ENCODE measurements around the gene USH1C. TPM values are rescaled to one million over a fixed set of nuclear protein-coding genes. Genes with fewer than 3 reads are reported as not detected.

USH1C gene
- total RNA-seq, 1 experiment from 2014 or later = 101 TPM

- Mint-ChIP-seq H3K4me3 (ENCODE audit: unreplicated experiment) (no peak overlapping the region), H3K27me3 (ENCODE audit: insufficient read depth, unreplicated experiment) (no peaks in the 10 kb centered on the region), H3K4me1 (ENCODE audit: low read depth, unreplicated experiment) (no peaks in the 10 kb centered on the region), H3K27ac (ENCODE audit: unreplicated experiment) (no peak overlapping the region), H3K36me3 (ENCODE audit: insufficient read depth, unreplicated experiment) (peaks cover 58% of the 10 kb centered on the region), H3K9me3 (ENCODE audit: unreplicated experiment) (no peaks in the 10 kb centered on the region)
- no peak overlapping the region for H3K4me3 ChIP-seq (ENCODE audit: low read depth, low read length)
- CTCF ChIA-PET = interaction anchor here (0.8 to 1.3 kb wide), 2 partner anchors 15 to 133 kb away, joined by 3 read pairs; no protein-coding TSS in a partner anchor
- no peaks in the 10 kb centered on the region for H3K4me1 ChIP-seq
- POLR2A ChIA-PET = no interaction called here
- peaks cover 19% of the 10 kb centered on the region for H3K36me3 ChIP-seq (ENCODE audit: control insufficient read depth, insufficient read depth, low read length)
- DNase-seq = no peak
- H3K27me3 ChIP-seq (replicated peaks; ENCODE audit: control insufficient read depth, insufficient read depth, low read length) = no peaks in the 10 kb centered on the region
- TF ChIP-seq CTCF (IDR thresholded peaks at IDR 0.05; ENCODE audit: insufficient read depth in 1 of 2, low read depth in 1 of 2, low read length in 1 of 2, severe bottlenecking in 1 of 2, unreplicated experiment in 1 of 2) = no peak
- BruUV-seq (replicated peaks) = no TSS peak
- no peaks in the 10 kb centered on the region for H3K9me3 ChIP-seq
- intact Hi-C loops (cut with micrococcal nuclease; ENCODE audit: unreplicated experiment) = no loop called here
These were observed 27.6 kb downstream of the USH1C start for GRCh38 chr11:17516551-17517150.

GRCh38 chr11:17515443-17516176, 28.6 kb downstream of the USH1C start:
- no TSS peak for BruUV-seq (replicated peaks)
- peaks cover 19% of the 10 kb centered on the region for H3K36me3 ChIP-seq (ENCODE audit: control insufficient read depth, insufficient read depth, low read length)

GRCh38 chr11:17514476-17514875, 29.7 kb downstream of the USH1C start:
- POLR2A ChIA-PET = interaction anchor here (0.6 kb wide), 1 partner anchor 21 kb away, joined by 4 read pairs; no protein-coding TSS in a partner anchor
- H3K9me3 Mint-ChIP-seq (ENCODE audit: unreplicated experiment) = no peaks in the 10 kb centered on the region

More at GRCh38 chr11:17515443-17516176, 28.6 kb downstream of the USH1C start:
- no peak overlapping the region for H3K4me3 Mint-ChIP-seq (ENCODE audit: unreplicated experiment)
- H3K9me3 Mint-ChIP-seq (ENCODE audit: unreplicated experiment) = no peaks in the 10 kb centered on the region
- Histone ChIP-seq H3K4me1 (no peaks in the 10 kb centered on the region), H3K4me3 (ENCODE audit: low read depth, low read length) (no peak overlapping the region), H3K27me3 (replicated peaks; ENCODE audit: control insufficient read depth, insufficient read depth, low read length) (no peaks in the 10 kb centered on the region), H3K9me3 (no peaks in the 10 kb centered on the region)
- ChIA-PET POLR2A (no interaction called here), CTCF (interaction anchor here (0.8 kb wide), 1 partner anchor 132 kb away, joined by 3 read pairs; no protein-coding TSS in a partner anchor)
- TF ChIP-seq CTCF (IDR thresholded peaks at IDR 0.05; ENCODE audit: insufficient read depth in 1 of 2, low read depth in 1 of 2, low read length in 1 of 2, severe bottlenecking in 1 of 2, unreplicated experiment in 1 of 2) = no peak
- no peak overlapping the region for H3K27ac Mint-ChIP-seq (ENCODE audit: unreplicated experiment)
- H3K27me3 Mint-ChIP-seq (ENCODE audit: insufficient read depth, unreplicated experiment) = no peaks in the 10 kb centered on the region
- no peaks in the 10 kb centered on the region for H3K4me1 Mint-ChIP-seq (ENCODE audit: low read depth, unreplicated experiment)
- H3K36me3 Mint-ChIP-seq (ENCODE audit: insufficient read depth, unreplicated experiment) = peaks cover 53% of the 10 kb centered on the region
- no peak for DNase-seq
- intact Hi-C loops (cut with micrococcal nuclease; ENCODE audit: unreplicated experiment) = no loop called here

More at GRCh38 chr11:17514476-17514875, 29.7 kb downstream of the USH1C start:
- H3K27me3 Mint-ChIP-seq (ENCODE audit: insufficient read depth, unreplicated experiment) = no peaks in the 10 kb centered on the region
- H3K9me3 ChIP-seq = no peaks in the 10 kb centered on the region
- peaks cover 13% of the 10 kb centered on the region for H3K36me3 ChIP-seq (ENCODE audit: control insufficient read depth, insufficient read depth, low read length)
- CTCF ChIA-PET = no interaction called here
- peaks cover 59% of the 10 kb centered on the region for H3K36me3 Mint-ChIP-seq (ENCODE audit: insufficient read depth, unreplicated experiment)
- H3K27me3 ChIP-seq (replicated peaks; ENCODE audit: control insufficient read depth, insufficient read depth, low read length) = no peaks in the 10 kb centered on the region
- no peak for DNase-seq
- intact Hi-C loops (cut with micrococcal nuclease; ENCODE audit: unreplicated experiment) = no loop called here
- no TSS peak for BruUV-seq (replicated peaks)
- H3K4me1 ChIP-seq = no peaks in the 10 kb centered on the region
- no peak overlapping the region for H3K4me3 Mint-ChIP-seq (ENCODE audit: unreplicated experiment)
- no peak for TF ChIP-seq CTCF (IDR thresholded peaks at IDR 0.05; ENCODE audit: insufficient read depth in 1 of 2, low read depth in 1 of 2, low read length in 1 of 2, severe bottlenecking in 1 of 2, unreplicated experiment in 1 of 2)
- H3K4me1 Mint-ChIP-seq (ENCODE audit: low read depth, unreplicated experiment) = no peaks in the 10 kb centered on the region
- H3K4me3 ChIP-seq (ENCODE audit: low read depth, low read length) = no peak overlapping the region
- no peak overlapping the region for H3K27ac Mint-ChIP-seq (ENCODE audit: unreplicated experiment)

All from Caco-2 (cell line).